HG02840 (cell line): ENCODE measurements around the gene SLX4.

ENCODE experiments used
- ATAC-seq: cut with Tn5 transposase; IDR thresholded peaks from one replicate; pipeline ENCODE4 v1.9.1; 2021; ENCODE audit warnings: mild to moderate bottlenecking, moderate library complexity, moderate number of reproducible peaks; ENCODE audit not compliant: unreplicated experiment, low FRiP score

SLX4 gene

GRCh38 chr16:3583303-3584038, 27.9 kb downstream of the SLX4 start:
- ATAC-seq: no peak

- no peak for ATAC-seq
Measured at GRCh38 chr16:3582276-3583165, 28.9 kb downstream of the SLX4 start.

GRCh38 chr16:3581392-3581791, 30.0 kb downstream of the SLX4 start:
- ATAC-seq: no peak

DNA sequence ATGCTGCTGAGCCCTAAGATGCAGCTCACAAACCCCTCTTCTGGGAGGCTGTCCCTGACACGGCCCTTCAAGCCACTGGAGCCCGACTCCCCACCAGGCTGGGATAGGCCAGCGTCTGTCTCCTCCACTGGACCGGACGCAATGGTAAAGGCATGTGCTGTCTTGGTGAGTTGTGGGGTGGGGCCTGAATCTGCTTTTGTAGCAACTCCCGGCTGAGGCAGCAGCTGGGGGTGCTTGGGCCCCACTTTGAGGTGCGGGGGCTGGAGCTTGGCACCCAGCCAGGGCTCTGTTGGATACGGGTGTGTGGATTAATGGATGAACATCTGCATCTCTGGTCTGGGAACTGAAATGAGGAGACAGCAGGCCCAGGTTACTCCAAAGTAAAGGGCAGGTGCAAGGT, 30.7 kb downstream of the SLX4 start:
- ATAC-seq: no peak

DNA sequence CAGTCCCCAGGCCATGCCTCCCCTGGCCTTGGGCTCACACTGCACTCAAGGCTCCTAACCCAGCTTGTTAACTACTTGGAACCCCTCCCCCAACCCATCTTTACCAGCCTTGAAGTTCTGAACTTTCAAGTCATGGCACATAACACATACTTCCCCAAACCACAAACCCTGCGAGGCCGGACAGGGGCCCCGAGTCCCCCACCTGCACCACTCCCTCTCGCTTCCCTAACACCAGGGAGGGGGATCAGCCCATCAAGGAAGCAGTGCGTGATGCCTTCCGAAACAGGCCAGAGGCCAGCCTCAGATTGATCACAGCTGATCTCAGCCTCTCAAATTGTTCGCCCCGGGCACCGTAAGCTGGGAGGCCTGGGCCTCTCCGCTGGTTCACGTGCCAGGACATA, 31.2 kb downstream of the SLX4 start:
- no peak for ATAC-seq

DNA sequence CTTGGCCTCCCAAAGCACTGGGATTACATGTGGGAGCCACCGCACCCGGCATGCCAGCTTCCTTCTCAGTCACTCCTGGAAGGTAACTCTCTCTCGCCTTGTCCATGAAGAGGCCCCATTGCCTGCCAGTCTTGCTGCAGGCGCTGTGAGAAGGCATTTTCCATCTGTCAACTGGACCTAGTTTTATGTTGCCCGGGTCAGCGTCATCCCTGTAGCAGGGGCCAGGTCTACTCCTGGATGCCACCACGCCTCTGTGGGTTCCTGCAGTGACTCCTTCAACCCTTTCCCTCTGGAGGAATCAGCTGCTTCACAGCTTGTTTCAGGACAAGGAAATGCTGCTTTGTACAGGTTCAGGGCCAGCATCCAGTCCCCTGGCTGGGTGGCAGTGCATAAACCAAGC, 31.6 kb downstream of the SLX4 start:
- ATAC-seq: no peak

GRCh38 chr16:3578610-3579551, 32.5 kb downstream of the SLX4 start:
- ATAC-seq: no peak

DNA sequence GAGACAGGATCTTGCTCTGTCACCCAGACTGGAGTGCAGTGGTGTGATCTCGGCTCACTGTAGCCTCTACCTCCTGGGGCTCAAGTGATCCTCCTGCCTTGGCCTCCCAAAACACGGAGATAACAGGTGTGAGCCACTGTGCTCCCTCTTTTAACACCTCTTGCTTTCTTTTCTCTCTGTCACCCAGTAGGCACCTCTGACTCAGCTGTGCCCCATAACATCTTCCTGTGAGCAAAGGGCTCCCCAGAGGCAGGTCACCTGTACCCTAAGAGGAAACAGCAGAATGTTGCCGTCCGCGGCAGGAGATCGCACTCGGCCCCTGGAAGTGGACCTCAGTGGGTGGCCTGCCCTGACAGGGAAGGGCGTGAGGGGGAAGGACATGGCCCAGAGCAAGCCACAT, 33.3 kb downstream of the SLX4 start:
- ATAC-seq: no peak

DNA sequence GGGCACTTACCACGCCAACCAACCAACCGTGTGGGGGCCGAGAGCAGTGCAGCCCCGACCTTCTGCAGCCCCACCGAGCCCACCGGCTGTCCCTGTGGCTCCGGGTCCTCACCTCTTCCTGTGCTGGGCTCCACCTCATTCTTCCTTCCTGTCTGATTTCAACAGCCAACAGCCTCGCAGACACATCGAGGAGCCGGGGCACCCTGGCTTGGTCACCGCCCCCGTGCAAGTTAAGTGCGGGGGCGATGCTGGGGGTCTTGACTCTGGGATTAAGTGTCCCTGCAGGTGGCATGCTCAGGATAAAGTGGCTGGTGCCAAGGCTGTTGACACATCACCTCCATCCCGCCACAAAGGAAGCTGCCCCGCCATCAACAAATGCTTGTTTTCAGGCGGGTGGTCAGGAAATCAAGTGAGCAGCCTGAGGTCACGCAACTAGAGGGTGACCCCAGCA, 34.1 kb downstream of the SLX4 start, which contains the start of gene NLRC3:
TSS of gene NLRC3 (minus strand) at position 102 of the 451 bp plus-strand sequence. CDS start 12,367 bp downstream, outside the sequence.
- no peak for ATAC-seq

GRCh38 chr16:3576211-3576610, 35.2 kb downstream of the SLX4 start:
- no peak for ATAC-seq

DNA sequence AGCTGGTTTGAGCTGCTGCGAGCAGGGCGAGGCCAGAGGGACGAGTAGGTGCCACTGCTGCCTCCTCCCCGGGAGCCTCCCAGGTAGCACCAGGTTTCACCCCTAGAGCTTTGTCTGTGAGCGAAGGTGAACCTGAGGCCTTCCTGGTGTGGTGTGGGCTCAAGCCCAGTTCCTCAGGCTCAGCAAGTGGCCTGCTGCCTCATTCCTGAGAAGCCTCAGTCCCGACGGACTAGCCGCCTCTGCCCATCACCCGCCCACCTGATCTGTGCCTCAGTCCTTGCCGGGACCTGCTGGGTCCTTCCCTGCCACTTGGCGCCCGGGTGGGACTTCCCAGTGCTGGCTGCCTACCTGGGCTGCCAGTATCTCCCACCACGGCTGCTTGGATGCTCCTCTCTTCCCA, 35.9 kb downstream of the SLX4 start:
- ATAC-seq: no peak

- no peak for ATAC-seq
Measured at GRCh38 chr16:3574195-3574594, 37.2 kb downstream of the SLX4 start.

DNA sequence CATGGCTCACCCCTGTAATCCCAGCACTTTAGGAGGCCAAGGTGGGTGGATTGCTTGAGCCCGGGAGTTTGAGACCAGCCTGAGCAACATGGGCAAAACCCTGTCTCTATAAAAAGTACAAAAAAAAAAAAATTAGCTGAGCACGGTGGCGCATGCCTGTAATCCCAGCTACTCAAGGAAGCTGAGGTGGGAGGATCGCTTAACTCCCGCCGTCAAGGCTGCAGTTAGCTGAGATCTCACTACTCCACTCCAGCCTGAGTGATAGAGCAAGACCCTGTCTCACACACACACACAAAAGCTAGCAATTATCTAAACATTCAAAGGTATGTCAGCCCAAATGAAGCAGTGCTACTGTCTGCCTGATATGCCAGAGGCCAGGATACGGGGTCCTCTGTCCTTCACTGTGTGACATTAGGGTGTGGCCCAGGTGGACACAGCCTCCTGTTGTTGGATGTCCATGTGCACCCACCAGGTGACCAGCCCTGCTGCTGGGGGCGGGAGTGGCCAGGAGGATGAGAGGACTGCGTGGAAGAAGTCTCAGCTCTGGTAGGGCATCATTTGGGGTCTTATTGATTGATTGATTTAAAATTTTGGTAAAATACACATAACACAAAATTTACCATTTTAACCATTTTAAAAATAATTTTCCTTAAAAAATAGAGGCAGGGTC, 38.1 kb downstream of the SLX4 start:
- no peak for ATAC-seq

DNA sequence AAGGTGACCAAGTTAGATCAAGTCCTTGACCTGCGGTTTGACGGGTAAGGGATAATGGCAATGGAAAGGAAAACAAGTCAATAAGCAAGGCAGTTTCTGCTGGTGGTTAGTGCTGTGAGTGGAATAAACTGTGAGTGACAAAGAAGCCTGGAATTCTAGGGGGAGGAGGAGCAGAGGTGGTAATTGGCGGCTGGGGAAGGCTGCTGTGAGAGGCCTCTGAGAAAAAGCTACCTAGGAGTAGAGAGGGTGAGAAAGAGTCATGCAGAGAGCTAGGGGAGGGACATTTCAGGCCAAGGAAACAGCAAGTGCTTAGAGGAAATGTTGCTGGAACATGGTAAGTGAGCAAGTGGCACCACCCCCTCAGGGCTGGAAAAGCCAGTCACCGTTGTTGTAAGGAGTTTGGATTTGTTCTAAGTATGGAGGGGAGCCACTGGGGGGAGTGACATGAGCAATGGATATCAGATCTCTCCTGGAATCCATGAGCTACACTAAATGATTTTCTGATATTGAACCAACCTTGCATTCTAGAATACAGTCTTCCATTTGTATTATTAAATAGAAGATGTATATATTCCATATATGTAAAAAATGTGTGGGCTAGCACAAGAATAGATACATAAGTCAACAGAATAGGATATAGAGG, 40.9 kb downstream of the SLX4 start:
- no peak for ATAC-seq

DNA sequence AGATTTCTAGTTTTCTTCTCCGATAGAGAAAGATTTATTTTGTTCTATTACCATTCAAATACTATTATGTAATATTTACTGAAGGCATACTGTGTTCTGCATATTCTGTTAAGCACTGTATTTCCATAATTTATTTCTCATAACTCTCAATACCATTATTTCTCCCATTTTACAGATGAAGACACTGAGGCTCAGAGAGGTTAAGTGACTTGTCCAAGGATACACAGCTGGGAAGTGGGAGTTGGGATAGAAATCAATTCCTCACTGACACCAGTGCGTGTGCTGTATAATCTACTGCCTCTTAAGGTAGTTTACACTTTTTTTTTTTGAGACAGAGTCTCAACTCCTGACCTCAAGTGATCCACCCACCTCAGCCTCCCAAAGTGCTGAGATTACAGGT, 41.6 kb downstream of the SLX4 start:
- no peak for ATAC-seq

- ATAC-seq: no peak
Measured at GRCh38 chr16:3566990-3567389, 44.4 kb downstream of the SLX4 start.

DNA sequence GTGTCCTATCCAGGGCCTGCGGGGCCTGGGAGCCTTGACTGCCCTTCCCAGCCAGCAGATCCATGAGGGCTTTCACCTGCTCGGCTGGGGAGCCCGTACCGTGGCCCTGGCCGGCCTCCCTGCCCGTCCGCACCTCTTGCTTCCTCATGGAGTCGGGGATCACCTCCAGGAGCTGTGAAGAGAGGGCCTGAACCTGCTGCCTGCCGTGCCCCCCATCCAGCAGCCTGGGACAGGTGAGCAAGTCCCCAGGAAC, 46.6 kb downstream of the SLX4 start:
- no peak for ATAC-seq

DNA sequence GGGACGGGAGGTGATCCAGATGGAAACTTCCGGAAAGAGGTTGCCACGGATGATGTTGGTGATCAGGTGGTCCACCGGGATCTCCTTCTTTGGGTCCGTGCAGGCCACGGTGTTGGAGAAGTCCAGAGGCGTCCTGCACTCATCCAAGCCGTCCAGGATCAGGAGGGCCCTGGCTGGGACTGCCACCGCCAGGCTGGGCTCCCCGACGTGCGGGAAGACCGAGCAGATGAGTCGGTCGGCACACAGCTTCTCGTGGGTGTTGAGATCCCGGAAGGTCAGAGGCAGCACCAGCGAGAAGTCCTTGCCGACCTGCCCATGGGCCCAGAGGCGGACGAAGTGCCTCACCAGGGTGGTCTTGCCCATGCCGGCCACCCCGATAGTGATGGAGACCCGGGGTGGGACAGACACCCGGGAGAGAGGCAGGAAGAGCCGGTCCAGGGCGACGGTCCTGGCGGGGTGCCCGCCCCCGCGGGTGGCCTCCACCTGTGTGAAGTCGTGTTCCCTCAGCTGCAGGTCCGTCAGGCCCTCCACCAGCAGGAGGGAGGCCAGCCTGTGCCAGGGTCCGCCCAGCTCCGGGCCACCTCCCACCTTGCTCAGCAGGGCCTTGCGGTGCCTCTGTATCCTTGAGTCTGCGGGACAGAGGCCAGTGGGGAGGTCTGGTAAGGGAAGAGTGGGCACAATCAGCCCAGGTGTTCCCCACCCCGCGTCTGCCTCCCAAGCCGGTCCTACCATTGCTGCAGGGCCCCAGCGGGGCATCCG, 47.1 kb downstream of the SLX4 start:
- ATAC-seq: no peak

DNA sequence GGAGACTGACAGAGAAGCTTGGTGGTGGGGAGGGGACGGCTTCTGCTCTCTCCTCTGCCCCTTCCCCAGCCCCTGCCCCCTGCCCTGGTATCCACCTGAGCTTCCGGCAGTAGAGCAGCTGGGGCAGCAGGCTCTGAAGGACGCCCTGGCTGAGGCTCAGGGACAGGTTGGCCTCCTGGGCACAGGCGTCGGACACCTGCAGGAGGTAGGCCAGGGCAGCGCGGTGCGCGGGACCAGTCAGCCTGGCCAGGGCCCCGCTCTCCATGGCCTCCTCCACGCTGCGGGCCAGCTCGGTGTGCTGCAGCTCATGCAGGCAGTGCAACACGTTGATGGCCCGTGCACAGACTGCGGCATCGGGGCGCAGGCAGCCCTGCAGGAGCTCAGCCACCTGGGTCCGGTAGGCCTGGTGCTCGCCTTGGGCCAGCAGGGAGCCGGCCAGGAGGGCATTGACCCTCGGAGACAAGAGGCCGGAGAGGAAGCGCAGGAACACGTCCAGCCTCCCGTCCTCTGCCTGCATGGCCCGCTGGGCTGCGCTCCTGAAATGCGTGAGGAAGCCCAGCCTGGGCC, 48.4 kb downstream of the SLX4 start:
- no peak for ATAC-seq
